ENCODE measurements around the gene TET1. TPM values are rescaled to one million over a fixed set of nuclear protein-coding genes. Genes with fewer than 3 reads are reported as not detected.

TET1 gene
- total RNA-seq, 1 experiment from 2014 or later = 2.3 TPM

GRCh38 chr10:68561865-68562649 lies 1.9 kb downstream of the TET1 start:
- POLR2A ChIA-PET = interaction anchor here (0.5 to 0.6 kb wide), 2 partner anchors 168 to 230 kb away, joined by 3 to 10 read pairs; partner anchors contain the start of gene HNRNPH3
- in situ Hi-C loops (cut with HindIII; ENCODE audit: low pct_unique_long_range_greater_than_20kb, low sequenced_read_pairs) = no loop called here
- ATAC-seq = peak; percentile 54

GRCh38 chr10:68562661-68563570 lies 2.8 kb downstream of the TET1 start:
- Histone ChIP-seq H3K9me3 (ENCODE audit: control insufficient read depth, insufficient read depth, low read depth, low read length) (no peaks in the 10 kb centered on the region), H3K4me1 (ENCODE audit: control insufficient read depth, insufficient read depth, low read length) (peaks cover 13% of the 10 kb centered on the region), H3K27me3 (ENCODE audit: control insufficient read depth, insufficient read depth, low read length) (no peaks in the 10 kb centered on the region), H3K36me3 (ENCODE audit: control insufficient read depth, insufficient read depth, low read length) (no peaks in the 10 kb centered on the region; the same call in 1 of the 2 replicates), H3K4me3 (ENCODE audit: low read depth in 2 of 2, low read length in 2 of 2) (peak overlapping the region; percentile 62 to 64), H3K27ac (ENCODE audit: low read length) (peak overlapping the region; percentile 82)
- DNase-seq (ENCODE audit: low read depth, low spot score) (no peak), ATAC-seq (no peak)
- ChIA-PET POLR2A (interaction anchor here (0.5 to 0.7 kb wide), 3 partner anchors 167 to 270 kb away, joined by 3 to 6 read pairs (median 4); no protein-coding TSS in a partner anchor), CTCF (no interaction called here)
- intact Hi-C loops (cut with micrococcal nuclease; ENCODE audit: unreplicated experiment) = no loop called here
- in situ Hi-C loops (cut with HindIII; ENCODE audit: low pct_unique_long_range_greater_than_20kb, low sequenced_read_pairs) = no loop called here
- no TSS peak for BruUV-seq (replicated peaks)
- TF ChIP-seq, protein P1, sequence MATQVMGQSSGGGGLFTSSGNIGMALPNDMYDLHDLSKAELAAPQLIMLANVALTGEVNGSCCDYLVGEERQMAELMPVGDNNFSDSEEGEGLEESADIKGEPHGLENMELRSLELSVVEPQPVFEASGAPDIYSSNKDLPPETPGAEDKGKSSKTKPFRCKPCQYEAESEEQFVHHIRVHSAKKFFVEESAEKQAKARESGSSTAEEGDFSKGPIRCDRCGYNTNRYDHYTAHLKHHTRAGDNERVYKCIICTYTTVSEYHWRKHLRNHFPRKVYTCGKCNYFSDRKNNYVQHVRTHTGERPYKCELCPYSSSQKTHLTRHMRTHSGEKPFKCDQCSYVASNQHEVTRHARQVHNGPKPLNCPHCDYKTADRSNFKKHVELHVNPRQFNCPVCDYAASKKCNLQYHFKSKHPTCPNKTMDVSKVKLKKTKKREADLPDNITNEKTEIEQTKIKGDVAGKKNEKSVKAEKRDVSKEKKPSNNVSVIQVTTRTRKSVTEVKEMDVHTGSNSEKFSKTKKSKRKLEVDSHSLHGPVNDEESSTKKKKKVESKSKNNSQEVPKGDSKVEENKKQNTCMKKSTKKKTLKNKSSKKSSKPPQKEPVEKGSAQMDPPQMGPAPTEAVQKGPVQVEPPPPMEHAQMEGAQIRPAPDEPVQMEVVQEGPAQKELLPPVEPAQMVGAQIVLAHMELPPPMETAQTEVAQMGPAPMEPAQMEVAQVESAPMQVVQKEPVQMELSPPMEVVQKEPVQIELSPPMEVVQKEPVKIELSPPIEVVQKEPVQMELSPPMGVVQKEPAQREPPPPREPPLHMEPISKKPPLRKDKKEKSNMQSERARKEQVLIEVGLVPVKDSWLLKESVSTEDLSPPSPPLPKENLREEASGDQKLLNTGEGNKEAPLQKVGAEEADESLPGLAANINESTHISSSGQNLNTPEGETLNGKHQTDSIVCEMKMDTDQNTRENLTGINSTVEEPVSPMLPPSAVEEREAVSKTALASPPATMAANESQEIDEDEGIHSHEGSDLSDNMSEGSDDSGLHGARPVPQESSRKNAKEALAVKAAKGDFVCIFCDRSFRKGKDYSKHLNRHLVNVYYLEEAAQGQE (IDR thresholded peaks at IDR 0.05; ENCODE audit: insufficient read depth in 1 of 2, low read depth in 2 of 2, low read length in 1 of 2) = no peak
- TF ChIP-seq POLR2AphosphoS5 (IDR thresholded peaks at IDR 0.05; ENCODE audit: low read depth, low read length) = no peak
- TF ChIP-seq CTCF (IDR thresholded peaks at IDR 0.05) = no peak
- TF ChIP-seq TCF7L2 (IDR thresholded peaks at IDR 0.05; ENCODE audit: low read depth, low read length) = no peak

More at GRCh38 chr10:68561865-68562649, 1.9 kb downstream of the TET1 start:
- no peaks in the 10 kb centered on the region for H3K27me3 ChIP-seq (ENCODE audit: control insufficient read depth, insufficient read depth, low read length)
- no peaks in the 10 kb centered on the region; the same call in 1 of the 2 replicates for H3K36me3 ChIP-seq (ENCODE audit: control insufficient read depth, insufficient read depth, low read length)
- no peak for TF ChIP-seq POLR2AphosphoS5 (IDR thresholded peaks at IDR 0.05; ENCODE audit: low read depth, low read length)
- TF ChIP-seq, protein P1 (IDR thresholded peaks at IDR 0.05; ENCODE audit: insufficient read depth in 1 of 2, low read depth in 2 of 2, low read length in 1 of 2) = no peak
- TF ChIP-seq CTCF (IDR thresholded peaks at IDR 0.05) = no peak
- no peak for TF ChIP-seq TCF7L2 (IDR thresholded peaks at IDR 0.05; ENCODE audit: low read depth, low read length)
- no peak for TF ChIP-seq SIN3A (IDR thresholded peaks at IDR 0.05; ENCODE audit: borderline replicate concordance, insufficient read depth, low read depth, low read length)
- no peaks in the 10 kb centered on the region for H3K9me3 ChIP-seq (ENCODE audit: control insufficient read depth, insufficient read depth, low read depth, low read length)
- H3K27ac ChIP-seq (ENCODE audit: low read length) = peak overlapping the region; percentile 82
- DNase-seq (ENCODE audit: low read depth, low spot score) = no peak
- no TSS peak for BruUV-seq (replicated peaks)
- CTCF ChIA-PET = interaction anchor here (0.7 kb wide), 1 partner anchor 166 kb away, joined by 4 read pairs; no protein-coding TSS in a partner anchor
- H3K4me1 ChIP-seq (ENCODE audit: control insufficient read depth, insufficient read depth, low read length) = peaks cover 13% of the 10 kb centered on the region
- peak overlapping the region; percentile 62 to 64 for H3K4me3 ChIP-seq (ENCODE audit: low read depth in 2 of 2, low read length in 2 of 2)
- intact Hi-C loops (cut with micrococcal nuclease; ENCODE audit: unreplicated experiment) = no loop called here

Measured in Panc1 (cell line).